Activated B cell treated with CpG ODN at 0.5 μM for 24 hours (primary cell): Measurements from ENCODE around the gene LACTB. TPM values are rescaled to one million over a fixed set of nuclear protein-coding genes. Genes with fewer than 3 reads are reported as not detected.
A peak's percentile ranks its signal among the peaks of the same experiment; 100 is the strongest.

Experiments used
- ATAC-seq: fragments of 200-7000 bp; cut with Tn5 transposase; one replicate; pipeline ENCODE4 v1.10.0; 2021; ENCODE audit warnings: low read depth, mild to moderate bottlenecking, moderate library complexity
- CTCF ChIA-PET: fragments of 350-600 bp; sonication (Branson Sonifier 250); formaldehyde crosslinking; loops from one replicate; lab custom pipeline; 2021; ENCODE audit warnings: antibody characterized with exemption; lab: Charles Lee
- POLR2A ChIA-PET: fragments of 350-600 bp; sonication (Branson Sonifier 250); formaldehyde crosslinking; loops from one replicate; lab custom pipeline; 2021; ENCODE audit warnings: antibody characterized with exemption; lab: Charles Lee
- DNase-seq: peaks from one replicate; pipeline ENCODE4 v3.0.0; 2022
- H3K27ac Mint-ChIP-seq: one replicate; pipeline ENCODE4 v1.8.0; 2020; ENCODE audit warnings: mixed read lengths
- H3K27me3 Mint-ChIP-seq: one replicate; pipeline ENCODE4 v1.8.0; 2021; ENCODE audit warnings: mixed read lengths
- H3K36me3 Mint-ChIP-seq: one replicate; pipeline ENCODE4 v1.8.0; 2021; ENCODE audit warnings: low read depth, mixed read lengths
- H3K4me1 Mint-ChIP-seq: one replicate; pipeline ENCODE4 v1.8.0; 2021; ENCODE audit warnings: mixed read lengths
- H3K4me3 Mint-ChIP-seq: one replicate; pipeline ENCODE4 v1.8.0; 2020; ENCODE audit warnings: mild to moderate bottlenecking, mixed read lengths
- H3K9me3 Mint-ChIP-seq: one replicate; pipeline ENCODE4 v1.8.0; 2020; ENCODE audit warnings: mixed read lengths
- CTCF ChIP-seq: fragments of 200-600 bp; IDR thresholded peaks from one replicate; pipeline ENCODE4 v1.8.0; 2022; ENCODE audit warnings: antibody characterized with exemption, mild to moderate bottlenecking
- intact Hi-C: fragments of 100-400 bp; cut with micrococcal nuclease; formaldehyde crosslinking; loops from one replicate; pipeline ENCODE4 v1.15.1; 2024
- total RNA-seq: library from RNA; stranded (reverse); gene quantifications from 2 replicates; pipeline ENCODE4 v1.2.3, GENCODE V29; 2022

Gene LACTB
- total RNA-seq, 1 donor from 2014 or later = 28.1 TPM

- ChIA-PET CTCF (no interaction called here), POLR2A (no interaction called here)
- H3K36me3 Mint-ChIP-seq = peaks cover 39% of the 10 kb centered on the region
- no peak for TF ChIP-seq CTCF
- H3K4me1 Mint-ChIP-seq = no peaks in the 10 kb centered on the region
- ATAC-seq = no peak
- DNase-seq = no peak
- H3K4me3 Mint-ChIP-seq = no peak overlapping the region
- H3K9me3 Mint-ChIP-seq = no peaks in the 10 kb centered on the region
- no peaks in the 10 kb centered on the region for H3K27me3 Mint-ChIP-seq
- H3K27ac Mint-ChIP-seq = no peak overlapping the region
- intact Hi-C loops = no loop called here
These were observed 23.8 kb downstream of the LACTB start for GRCh38 chr15:63145426-63145825.

- intact Hi-C loops = no loop called here
- Mint-ChIP-seq H3K27me3 (no peaks in the 10 kb centered on the region), H3K9me3 (no peaks in the 10 kb centered on the region), H3K36me3 (peaks cover 35% of the 10 kb centered on the region), H3K4me1 (no peaks in the 10 kb centered on the region), H3K27ac (no peak overlapping the region), H3K4me3 (no peak overlapping the region)
- DNase-seq (no peak), ATAC-seq (no peak)
- no peak for TF ChIP-seq CTCF
- CTCF ChIA-PET = no interaction called here
- POLR2A ChIA-PET = interaction anchor here (0.6 kb wide), 1 partner anchor 147 kb away, joined by 3 read pairs; no protein-coding TSS in a partner anchor
These were observed 25.0 kb downstream of the LACTB start for GRCh38 chr15:63146684-63147083.

- Mint-ChIP-seq H3K4me1 (peaks cover 16% of the 10 kb centered on the region), H3K27ac (no peak overlapping the region), H3K27me3 (no peaks in the 10 kb centered on the region), H3K9me3 (no peaks in the 10 kb centered on the region), H3K4me3 (no peak overlapping the region), H3K36me3 (peaks cover 36% of the 10 kb centered on the region)
- POLR2A ChIA-PET = no interaction called here
- intact Hi-C loops = no loop called here
- no peak for DNase-seq
- no peak for TF ChIP-seq CTCF
- CTCF ChIA-PET = no interaction called here
- ATAC-seq = no peak
These were observed 30.0 kb downstream of the LACTB start for GRCh38 chr15:63151665-63152064.

- no peak for ATAC-seq
These were observed 33.8 kb downstream of the LACTB start for GRCh38 chr15:63155486-63155885.

More at GRCh38 chr15:63155486-63155885, 33.8 kb downstream of the LACTB start:
- H3K27me3 Mint-ChIP-seq = no peaks in the 10 kb centered on the region
- CTCF ChIA-PET = no interaction called here
- H3K4me3 Mint-ChIP-seq = peak overlapping the region; percentile 48
- POLR2A ChIA-PET = interaction anchor here (0.6 to 3.1 kb wide), 2 partner anchors 122 to 124 kb away, joined by 3 to 27 read pairs; partner anchors contain the start of gene APH1B
- no peaks in the 10 kb centered on the region for H3K9me3 Mint-ChIP-seq
- no peak for TF ChIP-seq CTCF
- H3K36me3 Mint-ChIP-seq = peaks cover 32% of the 10 kb centered on the region
- peak overlapping the region; percentile 35 for H3K27ac Mint-ChIP-seq
- intact Hi-C loops = loop anchor here (5.0 kb wide), 2 partner anchors 72 to 247 kb away; no protein-coding TSS in a partner anchor
- H3K4me1 Mint-ChIP-seq = peaks cover 22% of the 10 kb centered on the region
- DNase-seq = no peak
